Measurements from ENCODE around the gene CD300LD. TPM values are rescaled to one million over a fixed set of nuclear protein-coding genes. Genes with fewer than 3 reads are reported as not detected.

Gene CD300LD
- total and polyA plus RNA-seq, 10 of the 15 experiments (the other 5 are each of a cell fraction or from before 2014, with no cell fraction given) = not detected

DNA sequence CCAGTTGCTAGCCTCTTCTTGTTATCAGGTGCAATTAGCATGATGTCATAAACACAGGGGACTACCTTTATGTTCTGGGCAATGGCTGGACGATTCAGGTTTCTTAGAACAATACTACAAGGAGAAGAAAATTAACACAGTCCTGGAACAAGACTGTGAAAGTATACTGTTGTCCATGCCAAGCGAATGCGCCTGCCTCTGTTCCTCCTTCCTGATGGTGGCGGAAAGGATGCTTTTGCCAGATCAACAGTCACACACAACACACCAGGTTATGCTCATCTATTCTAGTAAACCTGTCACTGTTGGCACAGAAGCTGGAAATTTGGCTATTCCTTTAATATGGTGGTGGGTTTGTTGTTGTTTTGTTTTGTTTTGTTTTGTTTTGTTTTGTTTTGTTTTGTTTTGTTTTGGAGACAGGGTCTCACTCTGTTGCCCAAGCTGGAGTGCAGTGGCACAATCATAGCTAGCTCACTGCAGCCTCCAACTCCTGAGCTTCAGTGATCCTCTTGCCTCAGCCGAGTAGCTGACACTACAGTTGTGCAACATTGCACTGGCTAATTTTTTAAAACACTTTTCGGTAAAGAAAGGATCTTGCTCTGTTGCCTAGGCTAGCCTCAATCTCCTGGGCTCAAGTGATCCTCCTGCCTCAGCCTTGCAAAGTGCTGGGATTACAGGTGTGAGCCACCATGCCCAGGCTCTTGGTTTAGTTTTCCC lies 3.1 kb upstream of the CD300LD start (continued):
- TF ChIP-seq, protein P1, sequence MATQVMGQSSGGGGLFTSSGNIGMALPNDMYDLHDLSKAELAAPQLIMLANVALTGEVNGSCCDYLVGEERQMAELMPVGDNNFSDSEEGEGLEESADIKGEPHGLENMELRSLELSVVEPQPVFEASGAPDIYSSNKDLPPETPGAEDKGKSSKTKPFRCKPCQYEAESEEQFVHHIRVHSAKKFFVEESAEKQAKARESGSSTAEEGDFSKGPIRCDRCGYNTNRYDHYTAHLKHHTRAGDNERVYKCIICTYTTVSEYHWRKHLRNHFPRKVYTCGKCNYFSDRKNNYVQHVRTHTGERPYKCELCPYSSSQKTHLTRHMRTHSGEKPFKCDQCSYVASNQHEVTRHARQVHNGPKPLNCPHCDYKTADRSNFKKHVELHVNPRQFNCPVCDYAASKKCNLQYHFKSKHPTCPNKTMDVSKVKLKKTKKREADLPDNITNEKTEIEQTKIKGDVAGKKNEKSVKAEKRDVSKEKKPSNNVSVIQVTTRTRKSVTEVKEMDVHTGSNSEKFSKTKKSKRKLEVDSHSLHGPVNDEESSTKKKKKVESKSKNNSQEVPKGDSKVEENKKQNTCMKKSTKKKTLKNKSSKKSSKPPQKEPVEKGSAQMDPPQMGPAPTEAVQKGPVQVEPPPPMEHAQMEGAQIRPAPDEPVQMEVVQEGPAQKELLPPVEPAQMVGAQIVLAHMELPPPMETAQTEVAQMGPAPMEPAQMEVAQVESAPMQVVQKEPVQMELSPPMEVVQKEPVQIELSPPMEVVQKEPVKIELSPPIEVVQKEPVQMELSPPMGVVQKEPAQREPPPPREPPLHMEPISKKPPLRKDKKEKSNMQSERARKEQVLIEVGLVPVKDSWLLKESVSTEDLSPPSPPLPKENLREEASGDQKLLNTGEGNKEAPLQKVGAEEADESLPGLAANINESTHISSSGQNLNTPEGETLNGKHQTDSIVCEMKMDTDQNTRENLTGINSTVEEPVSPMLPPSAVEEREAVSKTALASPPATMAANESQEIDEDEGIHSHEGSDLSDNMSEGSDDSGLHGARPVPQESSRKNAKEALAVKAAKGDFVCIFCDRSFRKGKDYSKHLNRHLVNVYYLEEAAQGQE (IDR thresholded peaks at IDR 0.05; ENCODE audit: low read depth, low read length) = no peak
- TF ChIP-seq TAF1 (IDR thresholded peaks at IDR 0.05; ENCODE audit: borderline replicate concordance, low read depth, low read length) (no peak), ZNF24 (IDR thresholded peaks at IDR 0.05) (no peak), ASH2L (IDR thresholded peaks at IDR 0.05; ENCODE audit: borderline replicate concordance, low read depth) (no peak), GABPA (IDR thresholded peaks at IDR 0.05; ENCODE audit: low read depth) (no peak), EED (IDR thresholded peaks at IDR 0.05; ENCODE audit: low read depth) (no peak), BCL11A (IDR thresholded peaks at IDR 0.05; ENCODE audit: low read depth, low read length) (no peak), ZNF384 (IDR thresholded peaks at IDR 0.05; ENCODE audit: borderline replicate concordance, low read depth, low read length) (no peak), IKZF2 (IDR thresholded peaks at IDR 0.05) (no peak)

DNA sequence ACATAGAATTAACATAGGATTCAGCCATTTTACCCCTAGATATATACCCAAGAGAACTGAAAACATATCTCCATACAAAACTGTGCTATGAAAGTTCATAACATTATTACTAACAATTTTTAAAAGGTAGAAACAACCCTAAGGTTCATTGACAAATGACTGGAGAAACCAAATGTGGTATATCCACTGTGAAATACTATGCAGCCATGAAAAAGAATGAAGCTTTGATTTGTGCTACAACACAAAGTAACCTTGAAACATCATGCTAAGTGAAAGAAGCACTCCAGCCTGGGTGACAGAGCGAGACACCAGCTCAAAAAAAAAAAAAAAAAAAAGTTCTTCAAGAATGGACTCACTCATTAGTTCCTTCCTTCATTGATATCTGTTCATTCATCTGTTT lies 580 bp downstream of the CD300LD start:
- 0% methylated on average over 1 of the region's 1 CpG for WGBS (ENCODE audit: insufficient coverage, insufficient replicate concordance, low lambda C conversion rate, missing lambda C conversion rate)
- ChIA-PET CTCF (interaction anchor here (0.7 to 3.2 kb wide), 7 partner anchors 8 to 497 kb away, joined by 3 to 12 read pairs (median 3); partner anchors contain the start of gene CD300H), SMC1A (ENCODE audit: uncharacterized antibody, unreplicated experiment) (no interaction called here), POLR2A (interaction anchor here (0.8 kb wide), 1 partner anchor 9 kb away, joined by 4 read pairs; no protein-coding TSS in a partner anchor), RAD21 (ENCODE audit: unreplicated experiment) (interaction anchor here (0.6 kb wide), 1 partner anchor 212 kb away, joined by 3 read pairs; no protein-coding TSS in a partner anchor)
- Histone ChIP-seq H3K4me2 (ENCODE audit: control insufficient read depth, insufficient read depth) (no peak overlapping the region), H3K9me3 (replicated peaks; ENCODE audit: control insufficient read depth, insufficient read depth, low read length) (no peaks in the 10 kb centered on the region; the same call in 2 of the 3 replicates), H3K4me1 (ENCODE audit: control insufficient read depth, insufficient read depth, low read length) (no peaks in the 10 kb centered on the region), H3K79me2 (ENCODE audit: control insufficient read depth, insufficient read depth, low read length) (no peaks in the 10 kb centered on the region), H3K9ac (ENCODE audit: control insufficient read depth, insufficient read depth, low read length) (no peak overlapping the region), H2AFZ (ENCODE audit: control insufficient read depth, low read depth, low read length) (no peak overlapping the region), H3K36me3 (ENCODE audit: control insufficient read depth in 2 of 2, insufficient read depth in 2 of 2, low read length in 1 of 2) (no peaks in the 10 kb centered on the region), H4K20me1 (ENCODE audit: control insufficient read depth, insufficient read depth) (no peaks in the 10 kb centered on the region), H3K27ac (ENCODE audit: control insufficient read depth, insufficient read depth) (no peak overlapping the region), H3K4me3 (no peak overlapping the region), H3K27me3 (replicated peaks in 1 of 2; ENCODE audit: control insufficient read depth in 2 of 2, insufficient read depth in 2 of 2, low read length in 1 of 2) (peaks cover 0 to 2% of the 10 kb centered on the region in 2 experiments; a peak in 2 of 4 replicates)
- ATAC-seq (no peak), DNase-seq (ENCODE audit: low read depth, low spot score) (no peak), FAIRE-seq (no peak)
- BruUV-seq (replicated peaks) = no TSS peak
- in situ Hi-C loops (cut with MboI) (no loop called here), intact Hi-C loops (cut with micrococcal nuclease; ENCODE audit: unreplicated experiment) (no loop called here)
- TF ChIP-seq HCFC1 (IDR thresholded peaks at IDR 0.05; ENCODE audit: low read length) (no peak), CREM (IDR thresholded peaks at IDR 0.05; ENCODE audit: low read depth) (no peak), IKZF1 (conservative IDR thresholded peaks at IDR 0.05) (no peak), TARDBP (IDR thresholded peaks at IDR 0.05; ENCODE audit: borderline replicate concordance) (no peak), SMAD1 (IDR thresholded peaks at IDR 0.05; ENCODE audit: low read depth, partially characterized antibody) (no peak), PAX8 (IDR thresholded peaks at IDR 0.05) (no peak)
- TF ChIP-seq, protein P2, sequence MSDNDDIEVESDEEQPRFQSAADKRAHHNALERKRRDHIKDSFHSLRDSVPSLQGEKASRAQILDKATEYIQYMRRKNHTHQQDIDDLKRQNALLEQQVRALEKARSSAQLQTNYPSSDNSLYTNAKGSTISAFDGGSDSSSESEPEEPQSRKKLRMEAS (IDR thresholded peaks at IDR 0.05; ENCODE audit: low read depth, low read length) = no peak
- TF ChIP-seq, protein P3, sequence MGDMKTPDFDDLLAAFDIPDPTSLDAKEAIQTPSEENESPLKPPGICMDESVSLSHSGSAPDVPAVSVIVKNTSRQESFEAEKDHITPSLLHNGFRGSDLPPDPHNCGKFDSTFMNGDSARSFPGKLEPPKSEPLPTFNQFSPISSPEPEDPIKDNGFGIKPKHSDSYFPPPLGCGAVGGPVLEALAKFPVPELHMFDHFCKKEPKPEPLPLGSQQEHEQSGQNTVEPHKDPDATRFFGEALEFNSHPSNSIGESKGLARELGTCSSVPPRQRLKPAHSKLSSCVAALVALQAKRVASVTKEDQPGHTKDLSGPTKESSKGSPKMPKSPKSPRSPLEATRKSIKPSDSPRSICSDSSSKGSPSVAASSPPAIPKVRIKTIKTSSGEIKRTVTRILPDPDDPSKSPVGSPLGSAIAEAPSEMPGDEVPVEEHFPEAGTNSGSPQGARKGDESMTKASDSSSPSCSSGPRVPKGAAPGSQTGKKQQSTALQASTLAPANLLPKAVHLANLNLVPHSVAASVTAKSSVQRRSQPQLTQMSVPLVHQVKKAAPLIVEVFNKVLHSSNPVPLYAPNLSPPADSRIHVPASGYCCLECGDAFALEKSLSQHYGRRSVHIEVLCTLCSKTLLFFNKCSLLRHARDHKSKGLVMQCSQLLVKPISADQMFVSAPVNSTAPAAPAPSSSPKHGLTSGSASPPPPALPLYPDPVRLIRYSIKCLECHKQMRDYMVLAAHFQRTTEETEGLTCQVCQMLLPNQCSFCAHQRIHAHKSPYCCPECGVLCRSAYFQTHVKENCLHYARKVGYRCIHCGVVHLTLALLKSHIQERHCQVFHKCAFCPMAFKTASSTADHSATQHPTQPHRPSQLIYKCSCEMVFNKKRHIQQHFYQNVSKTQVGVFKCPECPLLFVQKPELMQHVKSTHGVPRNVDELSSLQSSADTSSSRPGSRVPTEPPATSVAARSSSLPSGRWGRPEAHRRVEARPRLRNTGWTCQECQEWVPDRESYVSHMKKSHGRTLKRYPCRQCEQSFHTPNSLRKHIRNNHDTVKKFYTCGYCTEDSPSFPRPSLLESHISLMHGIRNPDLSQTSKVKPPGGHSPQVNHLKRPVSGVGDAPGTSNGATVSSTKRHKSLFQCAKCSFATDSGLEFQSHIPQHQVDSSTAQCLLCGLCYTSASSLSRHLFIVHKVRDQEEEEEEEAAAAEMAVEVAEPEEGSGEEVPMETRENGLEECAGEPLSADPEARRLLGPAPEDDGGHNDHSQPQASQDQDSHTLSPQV (IDR thresholded peaks at IDR 0.05) = no peak

All from GM12878 (cell line).